ENCODE measurements around the gene COL8A1. TPM values are rescaled to one million over a fixed set of nuclear protein-coding genes. Genes with fewer than 3 reads are reported as not detected.

COL8A1 gene
- total RNA-seq, 6 experiments from 2014 or later: 0.56 to 1.5 (median 0.79) TPM

DNA sequence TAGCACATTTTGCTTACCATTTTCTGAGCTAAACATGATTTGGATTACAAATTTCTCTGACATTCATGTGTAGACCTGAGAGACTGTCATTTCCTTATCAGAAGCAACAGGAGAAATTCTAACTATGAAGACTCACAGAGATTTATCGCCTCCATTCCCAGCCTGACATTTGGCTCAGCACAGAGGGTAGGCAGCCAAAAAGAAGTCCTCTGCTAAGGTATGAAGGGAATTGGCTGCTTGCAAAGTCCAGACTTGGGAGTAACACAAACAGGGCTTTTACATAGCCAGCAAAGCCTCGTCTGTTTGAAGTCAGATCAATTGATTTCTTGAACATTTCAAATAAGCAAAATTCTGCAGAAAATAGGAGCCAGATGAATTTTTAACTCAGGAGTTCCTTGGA, 122.2 kb downstream of the COL8A1 start:
- DNase-seq (no peak), ATAC-seq (no peak)
- no peaks in the 10 kb centered on the region for H3K4me1 ChIP-seq
- intact Hi-C loops (cut with DNase I): no loop called here
- no peaks in the 10 kb centered on the region for H3K36me3 ChIP-seq
- H3K27me3 ChIP-seq: no peaks in the 10 kb centered on the region
- 41% methylated on average over 2 of the region's 2 CpGs for WGBS (ENCODE audit: insufficient coverage, low coverage, low lambda C conversion rate, missing lambda C conversion rate)
- H3K27ac ChIP-seq: no peak overlapping the region
- H3K4me3 ChIP-seq: no peak overlapping the region
- H3K9me3 ChIP-seq: no peaks in the 10 kb centered on the region
- TF ChIP-seq, protein P1, sequence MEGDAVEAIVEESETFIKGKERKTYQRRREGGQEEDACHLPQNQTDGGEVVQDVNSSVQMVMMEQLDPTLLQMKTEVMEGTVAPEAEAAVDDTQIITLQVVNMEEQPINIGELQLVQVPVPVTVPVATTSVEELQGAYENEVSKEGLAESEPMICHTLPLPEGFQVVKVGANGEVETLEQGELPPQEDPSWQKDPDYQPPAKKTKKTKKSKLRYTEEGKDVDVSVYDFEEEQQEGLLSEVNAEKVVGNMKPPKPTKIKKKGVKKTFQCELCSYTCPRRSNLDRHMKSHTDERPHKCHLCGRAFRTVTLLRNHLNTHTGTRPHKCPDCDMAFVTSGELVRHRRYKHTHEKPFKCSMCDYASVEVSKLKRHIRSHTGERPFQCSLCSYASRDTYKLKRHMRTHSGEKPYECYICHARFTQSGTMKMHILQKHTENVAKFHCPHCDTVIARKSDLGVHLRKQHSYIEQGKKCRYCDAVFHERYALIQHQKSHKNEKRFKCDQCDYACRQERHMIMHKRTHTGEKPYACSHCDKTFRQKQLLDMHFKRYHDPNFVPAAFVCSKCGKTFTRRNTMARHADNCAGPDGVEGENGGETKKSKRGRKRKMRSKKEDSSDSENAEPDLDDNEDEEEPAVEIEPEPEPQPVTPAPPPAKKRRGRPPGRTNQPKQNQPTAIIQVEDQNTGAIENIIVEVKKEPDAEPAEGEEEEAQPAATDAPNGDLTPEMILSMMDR (IDR thresholded peaks at IDR 0.05): no peak
- TF ChIP-seq POLR2A (IDR thresholded peaks at IDR 0.05): no peak

DNA sequence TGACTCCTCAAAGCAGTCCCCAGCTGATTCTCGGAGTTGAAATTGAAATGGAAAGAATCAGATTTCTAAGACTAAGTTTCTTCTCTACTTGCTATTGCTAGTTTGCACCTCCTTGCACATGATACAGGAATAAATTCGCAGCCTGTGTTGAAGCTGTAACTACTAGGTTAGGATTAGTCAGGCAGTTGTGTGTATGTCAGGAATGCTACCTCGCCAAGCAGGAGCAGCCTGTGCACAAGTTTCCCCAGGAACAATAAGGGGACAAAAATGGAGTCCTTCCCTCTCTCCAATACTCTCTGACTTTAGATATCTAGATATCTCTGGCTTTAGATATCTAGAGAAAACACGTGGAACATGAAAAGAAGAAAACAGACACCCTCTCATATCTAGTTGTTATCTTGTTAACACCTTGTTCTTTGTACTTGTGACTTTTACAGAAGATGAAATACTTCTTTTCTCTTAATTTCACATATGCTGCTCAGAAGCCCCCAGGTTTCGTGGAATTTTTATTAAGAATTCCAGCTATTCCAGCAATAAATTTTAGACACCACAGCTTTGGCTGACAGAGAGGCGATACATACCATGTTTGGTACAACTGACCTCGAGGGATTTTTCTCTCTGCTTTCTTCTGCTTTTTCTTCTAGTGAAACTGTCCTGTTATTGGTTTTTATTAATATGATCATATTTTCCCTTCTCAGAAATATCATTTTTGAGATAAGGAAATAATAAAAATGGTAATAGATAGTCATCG, 123.2 kb downstream of the COL8A1 start:
- intact Hi-C loops (cut with DNase I): no loop called here
- 56% methylated on average over 8 of the region's 8 CpGs for WGBS (ENCODE audit: insufficient coverage, low coverage, low lambda C conversion rate, missing lambda C conversion rate)
- TF ChIP-seq, protein P1 (IDR thresholded peaks at IDR 0.05): no peak
- no peak for TF ChIP-seq POLR2A (IDR thresholded peaks at IDR 0.05)
- Histone ChIP-seq H3K9me3 (no peaks in the 10 kb centered on the region), H3K27me3 (no peaks in the 10 kb centered on the region), H3K36me3 (no peaks in the 10 kb centered on the region), H3K4me1 (no peaks in the 10 kb centered on the region), H3K4me3 (no peak overlapping the region), H3K27ac (no peak overlapping the region)
- ATAC-seq (no peak), DNase-seq (no peak)

DNA sequence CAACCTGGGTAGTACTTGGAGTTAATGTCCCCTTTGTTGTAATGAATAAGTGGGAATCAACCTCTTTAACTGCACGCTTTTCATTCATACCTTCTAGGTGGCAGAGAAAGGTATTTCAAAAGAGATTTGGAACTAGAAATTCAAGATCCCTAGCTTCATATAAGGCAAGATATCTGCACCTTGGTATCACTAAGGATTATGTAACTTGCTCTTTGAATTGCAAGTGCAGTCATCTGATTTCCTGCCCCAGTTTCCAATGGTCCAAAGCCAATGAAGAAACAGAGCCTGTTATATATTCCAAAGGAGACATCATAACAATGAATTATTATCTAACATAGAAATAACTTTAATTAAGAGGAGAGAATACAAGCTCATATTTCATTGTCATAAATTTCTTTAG, 124.5 kb downstream of the COL8A1 start:
- no peaks in the 10 kb centered on the region for H3K27me3 ChIP-seq
- ATAC-seq (no peak), DNase-seq (no peak)
- H3K4me3 ChIP-seq: no peak overlapping the region
- no peaks in the 10 kb centered on the region for H3K4me1 ChIP-seq
- no peaks in the 10 kb centered on the region for H3K9me3 ChIP-seq
- intact Hi-C loops (cut with DNase I): no loop called here
- TF ChIP-seq, protein P1 (IDR thresholded peaks at IDR 0.05): no peak
- no peak for TF ChIP-seq POLR2A (IDR thresholded peaks at IDR 0.05)
- WGBS (ENCODE audit: insufficient coverage, low coverage, low lambda C conversion rate, missing lambda C conversion rate): 77% methylated on average over 1 of the region's 1 CpG
- no peak overlapping the region for H3K27ac ChIP-seq
- no peaks in the 10 kb centered on the region for H3K36me3 ChIP-seq

DNA sequence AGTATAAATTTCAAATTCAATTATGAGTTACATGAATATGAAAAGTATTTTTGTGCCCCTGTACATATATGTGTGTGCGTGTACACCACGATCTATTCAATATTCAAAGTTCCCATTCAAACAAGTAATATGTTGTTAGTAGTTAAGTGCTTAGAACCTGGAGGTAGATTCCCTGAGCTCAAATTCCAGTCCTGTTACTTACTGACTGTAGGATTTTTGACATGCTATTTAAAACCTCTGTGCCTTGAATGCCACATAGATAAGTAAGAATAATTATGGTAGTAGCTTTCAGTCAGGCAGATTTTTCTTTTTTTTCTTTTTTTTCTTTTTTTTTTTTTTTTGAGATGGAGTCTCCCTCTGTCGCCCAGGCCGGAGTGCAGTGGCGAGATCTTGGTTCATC, 126.0 kb downstream of the COL8A1 start:
- TF ChIP-seq POLR2A (IDR thresholded peaks at IDR 0.05): no peak
- TF ChIP-seq, protein P1 (IDR thresholded peaks at IDR 0.05): no peak
- Histone ChIP-seq H3K27ac (no peak overlapping the region), H3K9me3 (no peaks in the 10 kb centered on the region), H3K4me3 (no peak overlapping the region), H3K4me1 (no peaks in the 10 kb centered on the region), H3K27me3 (no peaks in the 10 kb centered on the region), H3K36me3 (no peaks in the 10 kb centered on the region)
- 78% methylated on average over 5 of the region's 5 CpGs for WGBS (ENCODE audit: insufficient coverage, low coverage, low lambda C conversion rate, missing lambda C conversion rate)
- DNase-seq: no peak
- ATAC-seq: no peak
- intact Hi-C loops (cut with DNase I): no loop called here
